Endothelial cell of umbilical vein (primary cell): ENCODE measurements around the gene RAB8A. TPM values are rescaled to one million over a fixed set of nuclear protein-coding genes. Genes with fewer than 3 reads are reported as not detected.
"Not testable (repeated sequence)": the region's sequence is repeated elsewhere in the genome, so short reads cannot be mapped to it uniquely, and the experiment has no call there.

Experiments
- BruUV-seq: library from RNA; stranded (reverse); fragments of 400-500 nt; replicated peaks from 2 replicates; lab custom pipeline; 2021; lab: Mats Ljungman, UMichigan
- CTCF ChIA-PET: fragments of 300-600, 350-600 bp; sonication (Branson Sonifier 250); formaldehyde crosslinking; loops from one replicate; lab custom pipeline; 2021; ENCODE audit warnings: antibody characterized with exemption, inconsistent platforms; lab: Charles Lee
- POLR2A ChIA-PET: fragments of 300-600, 350-600 bp; sonication (Branson Sonifier 250); formaldehyde crosslinking; loops from one replicate; lab custom pipeline; 2021; ENCODE audit warnings: antibody characterized with exemption, inconsistent platforms; lab: Charles Lee
- DNase-seq: peaks from one replicate; pipeline ENCODE4 v3.0.0-alpha.2; 2011; ENCODE audit warnings: low read depth, low spot score
- FAIRE-seq: peaks from 2 replicates; lab custom pipeline; 2011; peaks lifted over from hg19 to GRCh38; lab: Jason Lieb, UNC
- H2AFZ ChIP-seq: 2 replicates; pipeline ENCODE4 v1.6.0; 2012; ENCODE audit warnings: low read depth, low read length, control low read depth, inconsistent platforms
- H3K27ac ChIP-seq: 2 replicates; pipeline ENCODE4 v1.5.1; 2011; ENCODE audit warnings: low read depth, mild to moderate bottlenecking, control low read depth, low read length, moderate library complexity; ENCODE audit not compliant: insufficient read depth
- H3K27me3 ChIP-seq, 2 experiments: 2 replicates each; pipeline versions ENCODE4 v1.6.0 to v1.6.1; 2011; ENCODE audit warnings: low read length in 2 of 2, mixed read lengths in 1 of 2; ENCODE audit not compliant: control insufficient read depth in 2 of 2, insufficient read depth in 2 of 2
- H3K36me3 ChIP-seq, 2 experiments: 2 replicates in 1 of 2; 3 replicates in 1 of 2; pipeline ENCODE4 v1.5.1; 2011; ENCODE audit warnings: low read length in 2 of 2, mild to moderate bottlenecking in 1 of 2, moderate library complexity in 1 of 2; ENCODE audit not compliant: control insufficient read depth in 2 of 2, insufficient read depth in 2 of 2; ENCODE audit errors: extremely low read depth in 1 of 2
- H3K4me1 ChIP-seq: 3 replicates; pipeline ENCODE4 v1.5.1; 2011; ENCODE audit warnings: mild to moderate bottlenecking, low read length; ENCODE audit not compliant: control insufficient read depth, insufficient read depth; ENCODE audit errors: extremely low read depth
- H3K4me2 ChIP-seq: 2 replicates; pipeline ENCODE4 v1.6.1; 2011; ENCODE audit warnings: low read length, control low read depth, mixed read lengths; ENCODE audit not compliant: insufficient read depth
- H3K4me3 ChIP-seq, 3 experiments: fragments of 200-600 bp in 1 of 3; sonication (generic), shearing (Covaris generic) in 1 of 3; replicated peaks in 1 of 3; 2 replicates each; pipeline ENCODE4 v1.5.1; 2011 to 2016; ENCODE audit warnings: control low read depth in 3 of 3, low read length in 3 of 3, mild to moderate bottlenecking in 2 of 3, inconsistent platforms in 1 of 3, low read depth in 1 of 3, moderate library complexity in 1 of 3; ENCODE audit not compliant: insufficient read depth in 1 of 3
- H3K79me2 ChIP-seq: 2 replicates; pipeline ENCODE4 v1.6.0; 2012; ENCODE audit warnings: low read length, inconsistent platforms; ENCODE audit not compliant: control insufficient read depth, insufficient read depth
- H3K9ac ChIP-seq: replicated peaks from 2 replicates; pipeline ENCODE3; 2011; ENCODE audit warnings: low read length, control low read depth; ENCODE audit not compliant: insufficient read depth; ENCODE audit errors: extremely low read depth
- H3K9me1 ChIP-seq: replicated peaks from 3 replicates; pipeline ENCODE4 v1.6.0; 2011; ENCODE audit warnings: mild to moderate bottlenecking, low read length; ENCODE audit not compliant: control insufficient read depth, insufficient read depth; ENCODE audit errors: extremely low read depth
- H3K9me3 ChIP-seq: replicated peaks from 2 replicates; pipeline ENCODE4 v1.5.1; 2012; ENCODE audit warnings: low read length, inconsistent platforms; ENCODE audit not compliant: control insufficient read depth, insufficient read depth
- H4K20me1 ChIP-seq: replicated peaks from 2 replicates; pipeline ENCODE3; 2011; ENCODE audit warnings: mild to moderate bottlenecking, low read length; ENCODE audit not compliant: control insufficient read depth, insufficient read depth; ENCODE audit errors: extremely low read depth
- MYC ChIP-seq: IDR thresholded peaks from one replicate; pipeline ENCODE4 v1.6.1; 2011; ENCODE audit warnings: mild to moderate bottlenecking, low read depth, low read length
- dilution Hi-C: fragments of 300-500 bp; cut with MboI; formaldehyde crosslinking; loops from one replicate; pipeline ENCODE4 v1.15.0; 2019; ENCODE audit warnings: low sequenced_read_pairs; ENCODE audit not compliant: extremely low pct_ligation_motif_present
- intact Hi-C: fragments of 100-400 bp; cut with micrococcal nuclease; formaldehyde crosslinking; loops from one replicate; pipeline ENCODE4 v1.10.0; 2022
- polyA plus RNA-seq, 4 experiments: library from polyadenylated mRNA; depleted of rRNA in 3 of 4; stranded (reverse) in 3 of 4; unstranded in 1 of 4; fragments of >200 nt; gene quantifications; 2 replicates each; pipeline versions ENCODE4 v1.2.1 to v1.2.3, GENCODE V29; 2011 to 2012; ENCODE audit warnings: missing spikeins in 1 of 4
- total RNA-seq: library from RNA; stranded (reverse); gene quantifications from 2 replicates; pipeline ENCODE4 v1.2.3, GENCODE V29; 2021

Gene RAB8A
- total and polyA plus RNA-seq, 2 donors (not counting 3 experiments of a cell fraction or from before 2014, with no cell fraction given) = 81.5 to 107 TPM

- FAIRE-seq = no peak
- dilution Hi-C loops (no loop called here), intact Hi-C loops (no loop called here)
- DNase-seq = no peak
- H3K4me1 ChIP-seq = peaks cover 39% of the 10 kb centered on the region
- POLR2A ChIA-PET = interaction anchor here (1.4 kb wide), 1 partner anchor 9 kb away, joined by 5 read pairs; no protein-coding TSS in a partner anchor
- H3K4me2 ChIP-seq = no peak overlapping the region
- H3K27me3 ChIP-seq = no peaks in the 10 kb centered on the region
- no peaks in the 10 kb centered on the region for H3K9me3 ChIP-seq
- no peak overlapping the region for H3K9ac ChIP-seq
- CTCF ChIA-PET = interaction anchor here (1.0 to 5.9 kb wide), 4 partner anchors 11 to 43 kb away, joined by 4 to 39 read pairs (median 12); no protein-coding TSS in a partner anchor
- H2AFZ ChIP-seq = no peak overlapping the region
- H3K27ac ChIP-seq = no peak overlapping the region
- no peaks in the 10 kb centered on the region for H4K20me1 ChIP-seq
- peaks cover 94% of the 10 kb centered on the region for H3K79me2 ChIP-seq
- H3K9me1 ChIP-seq = no peaks in the 10 kb centered on the region
- H3K36me3 ChIP-seq = peaks cover 38 to 60% of the 10 kb centered on the region in 2 experiments
- no peak overlapping the region for H3K4me3 ChIP-seq
- no peak for TF ChIP-seq MYC
- no TSS peak for BruUV-seq
Observed at GRCh38 chr19:16085115-16085514, 26.6 kb upstream of the RAB8A start.

- Histone ChIP-seq H3K79me2 (peaks cover 84% of the 10 kb centered on the region), H3K4me1 (peaks cover 29% of the 10 kb centered on the region), H3K36me3 (peaks cover 37 to 61% of the 10 kb centered on the region in 2 experiments)
- H3K9ac ChIP-seq, H3K4me2 ChIP-seq, H3K9me3 ChIP-seq, H4K20me1 ChIP-seq, H3K27ac ChIP-seq, FAIRE-seq, H2AFZ ChIP-seq, BruUV-seq, H3K27me3 ChIP-seq, DNase-seq, H3K4me3 ChIP-seq, dilution Hi-C loops, intact Hi-C loops, H3K9me1 ChIP-seq: not testable (repeated sequence)
- ChIA-PET CTCF (interaction anchor here (1.3 kb wide), 1 partner anchor 11 kb away, joined by 4 read pairs; the partner anchor contains the start of gene TPM4), POLR2A (interaction anchor here (1.7 to 2.2 kb wide), 2 partner anchors 10 to 12 kb away, joined by 8 to 9 read pairs; partner anchors contain the start of gene TPM4)
Observed at GRCh38 chr19:16087404-16087803, 24.3 kb upstream of the RAB8A start.
